ENCODE data around the gene KLHL26. TPM values are rescaled to one million over a fixed set of nuclear protein-coding genes. Genes with fewer than 3 reads are reported as not detected.

The KLHL26 gene
- 1.1 and 1.8 TPM in 2 replicates for polyA plus RNA-seq (2011; rRNA removed)
- polyA plus RNA-seq (2012; cell fraction: cytosol; rRNA removed): 2.9 and 3.5 TPM in 2 replicates
- 2.8 and 7.3 TPM in 2 replicates for polyA plus RNA-seq (2012; cell fraction: nucleus; rRNA removed)
- polyA plus RNA-seq (2017; fragmentation: RNase III; extraction: RNeasy Plus Mini Kit Qiagen cat#74134 plus additional on column Dnase treatment): 2.0 TPM in 3 replicates
- 0.97 and 1.1 TPM in 2 replicates for polyA minus RNA-seq (2011; rRNA and poly(A)+ RNA removed)

- H3K4me2 ChIP-seq: peak within 1 kb of the TSS; percentile 99
- WGBS (ENCODE audit: missing lambda C conversion rate): 0% methylated on average over 1 of the region's 47 CpGs
- H3K27ac ChIP-seq: peak within 1 kb of the TSS; percentile 87
- ChIA-PET CTCF (no interaction called here), POLR2A (no interaction called here)
- peak in 1 of 2 experiments; percentile 3; a peak in 2 of 6 replicates for ATAC-seq
- no peaks in the 10 kb centered on the region for H3K9me3 ChIP-seq
- no peak for FAIRE-seq
- no peak for DNase-seq (ENCODE audit: low read depth in 1 of 2, low spot score in 1 of 2)
- TF ChIP-seq PHF8 (IDR thresholded peaks at IDR 0.05; ENCODE audit: borderline replicate concordance, low read depth) (peak; percentile 64; the same call in 1 of the 2 replicates), EHF (CRISPR knock-in tag; IDR thresholded peaks at IDR 0.05) (no peak), KDM1A (IDR thresholded peaks at IDR 0.05; ENCODE audit: low read depth) (no peak), EHMT2 (IDR thresholded peaks at IDR 0.05; ENCODE audit: low read depth) (no peak), HDAC2 (IDR thresholded peaks at IDR 0.05) (no peak), ZFP36 (IDR thresholded peaks at IDR 0.05; ENCODE audit: borderline replicate concordance, partially characterized antibody) (no peak), CBX2 (IDR thresholded peaks at IDR 0.05; ENCODE audit: borderline replicate concordance, low read depth) (no peak), CBX8 (IDR thresholded peaks at IDR 0.05) (no peak), GATA3 (IDR thresholded peaks at IDR 0.05; ENCODE audit: borderline replicate concordance) (no peak), BHLHE40 (IDR thresholded peaks at IDR 0.05; ENCODE audit: low read depth, low read length) (no peak), MAX (IDR thresholded peaks at IDR 0.05) (no peak), ELK1 (IDR thresholded peaks at IDR 0.05; ENCODE audit: low read depth, low read length) (no peak), MAFK (IDR thresholded peaks at IDR 0.05; ENCODE audit: partially characterized antibody) (no peak), CTCF (IDR thresholded peaks at IDR 0.05) (no peak), CHD4 (IDR thresholded peaks at IDR 0.05; ENCODE audit: borderline replicate concordance) (no peak), KDM5A (IDR thresholded peaks at IDR 0.05) (peak; percentile 56; the same call in 1 of the 2 replicates)
- peaks cover 10% of the 10 kb centered on the region; the same call in 1 of the 3 replicates for H3K4me1 ChIP-seq
- H3K4me3 ChIP-seq: peak within 1 kb of the TSS; percentile 92
Measured at GRCh38 chr19:18636969-18637629, at the start of gene KLHL26. KLHL26 (plus strand) TSS chr19:18637028; CDS start chr19:18637055, 27 bp downstream.

- H3K4me2 ChIP-seq: peak overlapping the region; percentile 100; the same call in 1 of the 3 replicates
- H3K27ac ChIP-seq: no peak overlapping the region; a peak in 1 of 6 replicates
- DNase-seq (ENCODE audit: low read depth in 1 of 2, low spot score in 1 of 2) (no peak), ATAC-seq (no peak), FAIRE-seq (no peak)
- WGBS (ENCODE audit: missing lambda C conversion rate): 94% methylated on average over 12 of the region's 12 CpGs
- H3K9me3 ChIP-seq: no peaks in the 10 kb centered on the region
- POLR2A ChIA-PET: interaction anchor here (3.1 kb wide), 1 partner anchor 15 kb away, joined by 31 read pairs; the partner anchor contains the start of gene UBA52
- CTCF ChIA-PET: interaction anchor here (0.9 to 3.6 kb wide), 15 partner anchors 8 to 261 kb away, joined by 3 to 22 read pairs (median 7); partner anchors contain the start of genes FKBP8 and UBA52
- H3K4me1 ChIP-seq: peaks cover 8% of the 10 kb centered on the region; the same call in 1 of the 3 replicates
- no peak overlapping the region for H3K4me3 ChIP-seq
- TF ChIP-seq HOXB13 (CRISPR knock-in tag; IDR thresholded peaks at IDR 0.05; ENCODE audit: low read depth) (no peak), HEYL (CRISPR knock-in tag; IDR thresholded peaks at IDR 0.05) (no peak), ZNF302 (CRISPR knock-in tag; IDR thresholded peaks at IDR 0.05) (no peak), BCL3 (IDR thresholded peaks at IDR 0.05) (no peak), PBX3 (IDR thresholded peaks at IDR 0.05) (no peak), TFCP2L1 (CRISPR knock-in tag; IDR thresholded peaks at IDR 0.05) (no peak), MAZ (IDR thresholded peaks at IDR 0.05; ENCODE audit: borderline replicate concordance, low read depth, low read length) (no peak), PHF8 (IDR thresholded peaks at IDR 0.05; ENCODE audit: borderline replicate concordance, low read depth) (no peak), CEBPB (IDR thresholded peaks at IDR 0.05) (no peak), NPAS2 (CRISPR knock-in tag; IDR thresholded peaks at IDR 0.05; ENCODE audit: borderline replicate concordance) (no peak), FOXS1 (CRISPR knock-in tag; IDR thresholded peaks at IDR 0.05) (no peak), GATA3 (IDR thresholded peaks at IDR 0.05; ENCODE audit: borderline replicate concordance) (no peak), E2F6 (IDR thresholded peaks at IDR 0.05; ENCODE audit: borderline replicate concordance, low read depth) (no peak), ZC3H11A (IDR thresholded peaks at IDR 0.05) (no peak), RAD21 (conservative IDR thresholded peaks at IDR 0.05 in 1 of 2, IDR thresholded peaks at IDR 0.05 in 1 of 2) (no peak), CHD2 (IDR thresholded peaks at IDR 0.05; ENCODE audit: low read length, partially characterized antibody) (no peak)
Measured at GRCh38 chr19:18587561-18587960, 49.3 kb upstream of the KLHL26 start.

Measured in A549 (cell line).